GM18520 (cell line): ENCODE measurements around the gene DIS3L2.
"Not testable (repeated sequence)": the region's sequence is repeated elsewhere in the genome, so short reads cannot be mapped to it uniquely, and the experiment has no call there.

Experiments used
- ATAC-seq: cut with Tn5 transposase; IDR thresholded peaks from one replicate; pipeline ENCODE4 v1.9.1; 2021; ENCODE audit not compliant: unreplicated experiment

Gene DIS3L2

GRCh38 chr2:232341739-232342126 lies 380.2 kb downstream of the DIS3L2 start:
- no peak for ATAC-seq

GRCh38 chr2:232342635-232343565 lies 381.4 kb downstream of the DIS3L2 start:
- ATAC-seq, result no peak

- ATAC-seq, result no peak
These were observed 382.3 kb downstream of the DIS3L2 start for GRCh38 chr2:232343821-232344220.

GRCh38 chr2:232345251-232345650 lies 383.7 kb downstream of the DIS3L2 start:
- ATAC-seq, result no peak

GRCh38 chr2:232347369-232347768 lies 385.9 kb downstream of the DIS3L2 start:
- no peak for ATAC-seq

- ATAC-seq, result no peak
These were observed 387.4 kb downstream of the DIS3L2 start for GRCh38 chr2:232348936-232349335.

GRCh38 chr2:232349546-232349945 lies 388.0 kb downstream of the DIS3L2 start:
- no peak for ATAC-seq

GRCh38 chr2:232349946-232350635 lies 388.6 kb downstream of the DIS3L2 start:
- no peak for ATAC-seq

GRCh38 chr2:232350804-232351685 lies 389.5 kb downstream of the DIS3L2 start:
- no peak for ATAC-seq

GRCh38 chr2:232351686-232352510 lies 390.4 kb downstream of the DIS3L2 start:
- ATAC-seq, result no peak

- no peak for ATAC-seq
These were observed 391.1 kb downstream of the DIS3L2 start for GRCh38 chr2:232352511-232353091.

GRCh38 chr2:232353096-232353495 lies 391.6 kb downstream of the DIS3L2 start:
- ATAC-seq, result no peak

GRCh38 chr2:232353660-232354059 lies 392.1 kb downstream of the DIS3L2 start:
- ATAC-seq, result no peak

- no peak for ATAC-seq
These were observed 392.6 kb downstream of the DIS3L2 start for GRCh38 chr2:232354069-232354468.

GRCh38 chr2:232361646-232362045 lies 400.1 kb downstream of the DIS3L2 start:
- no peak for ATAC-seq

GRCh38 chr2:232362174-232362900 lies 400.8 kb downstream of the DIS3L2 start:
- ATAC-seq, result no peak

- not testable (repeated sequence) for ATAC-seq
These were observed 401.7 kb downstream of the DIS3L2 start for GRCh38 chr2:232363064-232363783.

GRCh38 chr2:232363784-232364615 lies 402.5 kb downstream of the DIS3L2 start:
- ATAC-seq, result no peak
